Spleen (tissue), 11 donors: ENCODE measurements around the gene CYP27C1. TPM values are rescaled to one million over a fixed set of nuclear protein-coding genes. Genes with fewer than 3 reads are reported as not detected.

Source experiments
- DNase-seq: peaks from one replicate; pipeline ENCODE4 v3.0.0-alpha.2; 2020
- H3K27ac ChIP-seq, 8 donors: fragments of 200-600 bp; sonication (generic) in 7 of 8; 1 replicate in 4 of 8; 2 replicates in 4 of 8; pipeline versions ENCODE4 v1.5.0 to v1.8.0; 2016 to 2021; ENCODE audit warnings: inconsistent platforms in 4 of 8, mild to moderate bottlenecking in 4 of 8, moderate library complexity in 1 of 8
- H3K27me3 ChIP-seq, 7 donors: fragments of 200-600 bp; sonication (generic) in 6 of 7; replicated peaks in 1 of 7; 1 replicate in 4 of 7; 2 replicates in 3 of 7; pipeline versions ENCODE4 v1.5.0 to v1.8.0; 2016 to 2021; ENCODE audit warnings: inconsistent platforms in 3 of 7, mild to moderate bottlenecking in 1 of 7
- H3K36me3 ChIP-seq, 6 donors: fragments of 200-600 bp; sonication (generic) in 5 of 6; 1 replicate in 4 of 6; 2 replicates in 2 of 6; pipeline versions ENCODE4 v1.5.0 to v1.8.0; 2016 to 2021; ENCODE audit warnings: inconsistent platforms in 2 of 6
- H3K4me1 ChIP-seq, 6 donors: fragments of 200-600 bp; sonication (generic) in 5 of 6; 1 replicate in 3 of 6; 2 replicates in 3 of 6; pipeline versions ENCODE4 v1.5.0 to v1.8.0; 2016 to 2021; ENCODE audit warnings: inconsistent platforms in 3 of 6
- H3K4me3 ChIP-seq, 8 donors: fragments of 200-600 bp; sonication (generic) in 7 of 8; 1 replicate in 4 of 8; 2 replicates in 4 of 8; pipeline versions ENCODE4 v1.5.0 to v1.8.0; 2016 to 2021; ENCODE audit warnings: inconsistent platforms in 4 of 8, mild to moderate bottlenecking in 4 of 8, moderate library complexity in 2 of 8
- H3K9me3 ChIP-seq, 8 donors: fragments of 200-600 bp; sonication (generic) in 7 of 8; 1 replicate in 4 of 8; 2 replicates in 4 of 8; pipeline versions ENCODE4 v1.5.0 to v1.8.0; 2016 to 2021; ENCODE audit warnings: inconsistent platforms in 4 of 8
- POLR2A ChIP-seq, 3 donors: fragments of 450-650 bp; IDR thresholded peaks; one replicate each; pipeline ENCODE4 v1.5.1; 2017; ENCODE audit warnings: antibody characterized with exemption in 3 of 3, mild to moderate bottlenecking in 1 of 3
- POLR2AphosphoS5 ChIP-seq, 3 donors: sonication (generic); formaldehyde crosslinking; IDR thresholded peaks; one replicate each; pipeline ENCODE4 v1.5.1; 2017; ENCODE audit warnings: antibody characterized with exemption in 3 of 3
- WGBS, 5 donors: extraction: QIAGEN DNeasy Blood & Tissue Kit in 3 of 5; methylation state at CpG; one replicate each; pipeline versions ENCODE4 v1.1.5 to v1.1.7; 2013 to 2018; 5-methylcytosine and 5-hydroxymethylcytosine counted together
- intact Hi-C: fragments of 100-400 bp; cut with DNase I; formaldehyde crosslinking; loops from one replicate; pipeline ENCODE4 v1.15.0; 2023; ENCODE audit warnings: low total_unique reads
- polyA plus RNA-seq, 3 donors: library from polyadenylated mRNA; stranded (reverse); fragments of 200-250 nt; gene quantifications; one replicate each; pipeline ENCODE4 v1.2.1, GENCODE V29; 2013
- total RNA-seq, 7 donors: library from RNA; depleted of rRNA in 3 of 7; stranded (reverse); fragments of >200 nt in 3 of 7; fragmentation: NEBNext Ultra II Directional in 4 of 7; extraction: Animal tissue kit (Norgen Biotek cat#: 25700) in 4 of 7; gene quantifications; one replicate each; pipeline versions ENCODE4 v1.1.0 to v1.2.1, GENCODE V29; 2016 to 2021
- TF ChIP-seq, protein P1 (sequence below), 11 experiments: fragments of 200-600 bp in 7 of 11; fragments of 450-650 bp in 4 of 11; sonication (generic) in 4 of 11; IDR thresholded peaks in 8 of 11; conservative IDR thresholded peaks in 3 of 11; 1 replicate in 7 of 11; 2 replicates in 4 of 11; pipeline versions ENCODE4 v1.4.0 to v1.8.0; 2016 to 2021; ENCODE audit warnings: antibody characterized with exemption in 11 of 11, inconsistent platforms in 4 of 11, mild to moderate bottlenecking in 1 of 11
- donor health status: healthy with polysubstance abuse.
- donor health status: DM: no; HTN: no; CAD: no; lungs with moderate emphysema.
- donor health status: DM: no; HTN: no; CAD: no.
- donor health status: Bipolar disorder and iron deficiency.
- donor health status: healthy.
- donor health status: DM: no; HTN: no; CAD: no.
- donor health status: DM: yes; HTN: yes; CAD: no.

CYP27C1 gene
- total and polyA plus RNA-seq, 10 donors: 0.07 to 0.36 (median 0.21) TPM; not detected in 2

- TF ChIP-seq POLR2A (IDR thresholded peaks at IDR 0.05) (no peak), POLR2AphosphoS5 (IDR thresholded peaks at IDR 0.05) (peak; percentile 52 to 66 (median 63))
- TF ChIP-seq, protein P1, sequence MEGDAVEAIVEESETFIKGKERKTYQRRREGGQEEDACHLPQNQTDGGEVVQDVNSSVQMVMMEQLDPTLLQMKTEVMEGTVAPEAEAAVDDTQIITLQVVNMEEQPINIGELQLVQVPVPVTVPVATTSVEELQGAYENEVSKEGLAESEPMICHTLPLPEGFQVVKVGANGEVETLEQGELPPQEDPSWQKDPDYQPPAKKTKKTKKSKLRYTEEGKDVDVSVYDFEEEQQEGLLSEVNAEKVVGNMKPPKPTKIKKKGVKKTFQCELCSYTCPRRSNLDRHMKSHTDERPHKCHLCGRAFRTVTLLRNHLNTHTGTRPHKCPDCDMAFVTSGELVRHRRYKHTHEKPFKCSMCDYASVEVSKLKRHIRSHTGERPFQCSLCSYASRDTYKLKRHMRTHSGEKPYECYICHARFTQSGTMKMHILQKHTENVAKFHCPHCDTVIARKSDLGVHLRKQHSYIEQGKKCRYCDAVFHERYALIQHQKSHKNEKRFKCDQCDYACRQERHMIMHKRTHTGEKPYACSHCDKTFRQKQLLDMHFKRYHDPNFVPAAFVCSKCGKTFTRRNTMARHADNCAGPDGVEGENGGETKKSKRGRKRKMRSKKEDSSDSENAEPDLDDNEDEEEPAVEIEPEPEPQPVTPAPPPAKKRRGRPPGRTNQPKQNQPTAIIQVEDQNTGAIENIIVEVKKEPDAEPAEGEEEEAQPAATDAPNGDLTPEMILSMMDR (IDR thresholded peaks at IDR 0.05 in 8 of 11, conservative IDR thresholded peaks at IDR 0.05 in 3 of 11): no peak
- intact Hi-C loops: no loop called here
- DNase-seq: peak; percentile 69
- H3K4me3 ChIP-seq: no peak overlapping the region
- WGBS, 5 donors: 65 to 78% (median 74%) methylated on average over 25 to 31 of the region's 31 CpGs
- peaks cover 0 to 3% (median 0%) of the 10 kb centered on the region in 6 donors for H3K4me1 ChIP-seq
- peaks cover 0 to 16% (median 7%) of the 10 kb centered on the region in 8 donors for H3K9me3 ChIP-seq
- H3K27ac ChIP-seq: peak overlapping the region in 3 of 8 donors; percentile 3 to 27 (median 5)
- no peaks in the 10 kb centered on the region for H3K27me3 ChIP-seq
- no peaks in the 10 kb centered on the region for H3K36me3 ChIP-seq
Measured at GRCh38 chr2:127176371-127177311, 43.5 kb downstream of the CYP27C1 start.

GRCh38 chr2:127175751-127176354, 44.2 kb downstream of the CYP27C1 start:
- Histone ChIP-seq H3K36me3 (no peaks in the 10 kb centered on the region), H3K27ac (no peak overlapping the region), H3K4me1 (peaks cover 0 to 3% (median 0%) of the 10 kb centered on the region in 6 donors), H3K4me3 (no peak overlapping the region), H3K27me3 (no peaks in the 10 kb centered on the region), H3K9me3 (peaks cover 0 to 10% (median 6%) of the 10 kb centered on the region in 8 donors)
- intact Hi-C loops: no loop called here
- 88 to 93% (median 91%) methylated on average over 19 of the region's 19 CpGs for WGBS, 5 donors
- DNase-seq: peak; percentile 47
- TF ChIP-seq, protein P1 (IDR thresholded peaks at IDR 0.05 in 8 of 11, conservative IDR thresholded peaks at IDR 0.05 in 3 of 11): no peak
- TF ChIP-seq POLR2A (IDR thresholded peaks at IDR 0.05) (no peak), POLR2AphosphoS5 (IDR thresholded peaks at IDR 0.05) (no peak)

GRCh38 chr2:127175041-127175721, 44.9 kb downstream of the CYP27C1 start:
- H3K4me1 ChIP-seq: peaks cover 0 to 3% (median 0%) of the 10 kb centered on the region in 6 donors
- H3K27ac ChIP-seq: no peak overlapping the region
- intact Hi-C loops: no loop called here
- no peak overlapping the region for H3K4me3 ChIP-seq
- TF ChIP-seq POLR2A (IDR thresholded peaks at IDR 0.05) (no peak), POLR2AphosphoS5 (IDR thresholded peaks at IDR 0.05) (no peak)
- TF ChIP-seq, protein P1 (IDR thresholded peaks at IDR 0.05 in 8 of 11, conservative IDR thresholded peaks at IDR 0.05 in 3 of 11): no peak
- H3K9me3 ChIP-seq: peaks cover 0 to 4% (median under 1%) of the 10 kb centered on the region in 8 donors
- WGBS, 5 donors: 61 to 80% (median 74%) methylated on average over 13 of the region's 13 CpGs
- peak; percentile 48 for DNase-seq
- H3K36me3 ChIP-seq: no peaks in the 10 kb centered on the region
- H3K27me3 ChIP-seq: no peaks in the 10 kb centered on the region
